Neural cell (in vitro differentiated cells): Measurements from ENCODE around the gene LCN10. TPM values are rescaled to one million over a fixed set of nuclear protein-coding genes. Genes with fewer than 3 reads are reported as not detected.

Experiments used
- H2AFZ ChIP-seq: fragments of 200-600, 300-800 bp; sonication (generic), shearing (Covaris generic); 2 replicates; pipeline ENCODE4 v1.6.0; 2014; ENCODE audit warnings: low read depth, mild to moderate bottlenecking, antibody characterized with exemption, low read length, moderate library complexity
- H3F3A ChIP-seq: fragments of 200-600 bp; shearing (Covaris generic); 2 replicates; pipeline ENCODE4 v1.6.1; 2016; ENCODE audit warnings: mild to moderate bottlenecking, moderate library complexity, mixed read lengths, antibody characterized with exemption, low read length; ENCODE audit not compliant: insufficient read depth, poor library complexity, severe bottlenecking
- H3K27ac ChIP-seq: fragments of 200-600, 300-800 bp; sonication (generic), shearing (Covaris generic); 2 replicates; pipeline ENCODE4 v1.5.1; 2014; ENCODE audit warnings: mild to moderate bottlenecking, low read length, moderate library complexity
- H3K27me3 ChIP-seq: fragments of 300-800, 200-600 bp; sonication (generic), shearing (Covaris generic); 2 replicates; pipeline ENCODE4 v1.6.0; 2014; ENCODE audit warnings: mild to moderate bottlenecking, low read depth, low read length, moderate library complexity; ENCODE audit not compliant: insufficient read depth
- H3K36me3 ChIP-seq: fragments of 300-800, 200-600 bp; sonication (generic), shearing (Covaris generic); 2 replicates; pipeline ENCODE4 v1.5.1; 2014; ENCODE audit warnings: mild to moderate bottlenecking, antibody characterized with exemption, low read length, moderate library complexity; ENCODE audit not compliant: insufficient read depth
- H3K4me2 ChIP-seq: fragments of 300-800, 200-600 bp; sonication (generic), shearing (Covaris generic); 2 replicates; pipeline ENCODE4 v1.6.0; 2014; ENCODE audit warnings: mild to moderate bottlenecking, low read length
- H3K4me3 ChIP-seq: fragments of 300-800, 200-600 bp; sonication (generic), shearing (Covaris generic); 2 replicates; pipeline ENCODE4 v1.5.1; 2014; ENCODE audit warnings: mild to moderate bottlenecking, low read length, moderate library complexity
- H3K79me2 ChIP-seq: fragments of 200-600 bp; shearing (Covaris generic); replicated peaks from 2 replicates; pipeline ENCODE4 v1.6.0; 2014; ENCODE audit warnings: mild to moderate bottlenecking, low read length, moderate library complexity; ENCODE audit not compliant: insufficient read depth
- H3K9ac ChIP-seq: fragments of 300-800, 200-600 bp; sonication (generic), shearing (Covaris generic); 2 replicates; pipeline ENCODE4 v1.6.1; 2016; ENCODE audit warnings: mild to moderate bottlenecking, low read length, mixed read lengths
- H3K9me2 ChIP-seq: fragments of 200-600 bp; shearing (Covaris generic); 2 replicates; pipeline ENCODE4 v1.6.1; 2016; ENCODE audit warnings: mild to moderate bottlenecking, low read length, mixed read lengths; ENCODE audit not compliant: insufficient read depth
- H3K9me3 ChIP-seq: fragments of 200-600, 300-800 bp; sonication (generic), shearing (Covaris generic); 2 replicates; pipeline ENCODE4 v1.6.1; 2016; ENCODE audit warnings: mild to moderate bottlenecking, mixed run types, low read length, moderate library complexity, mixed read lengths
- H4K20me1 ChIP-seq: fragments of 200-600 bp; shearing (Covaris generic); 2 replicates; pipeline ENCODE4 v1.6.1; 2016; ENCODE audit warnings: mild to moderate bottlenecking, mixed run types; ENCODE audit not compliant: insufficient read depth
- CTCF ChIP-seq: fragments of 450-650 bp; IDR thresholded peaks from 2 replicates; pipeline ENCODE4 v1.5.1; 2014; ENCODE audit warnings: antibody characterized with exemption, mild to moderate bottlenecking, moderate library complexity; ENCODE audit not compliant: poor library complexity, severe bottlenecking
- EP300 ChIP-seq: fragments of 450-650 bp; conservative IDR thresholded peaks from 2 replicates; pipeline ENCODE4 v1.6.1; 2014; ENCODE audit warnings: antibody characterized with exemption, mild to moderate bottlenecking, moderate library complexity; ENCODE audit not compliant: poor library complexity, severe bottlenecking
- EZH2 ChIP-seq: fragments of 200-600, 300-800 bp; shearing (Covaris generic), sonication (generic); IDR thresholded peaks from 2 replicates; pipeline ENCODE4 v1.6.1; 2014; ENCODE audit warnings: antibody characterized with exemption, low read length, borderline replicate concordance, mild to moderate bottlenecking; ENCODE audit not compliant: insufficient read depth, poor library complexity, severe bottlenecking
- MXI1 ChIP-seq: fragments of 450-650 bp; conservative IDR thresholded peaks from 2 replicates; pipeline ENCODE4 v1.6.1; 2014; ENCODE audit warnings: antibody characterized with exemption, mild to moderate bottlenecking; ENCODE audit not compliant: poor library complexity, severe bottlenecking
- POLR2AphosphoS5 ChIP-seq: IDR thresholded peaks from 2 replicates; pipeline ENCODE4 v1.6.1; 2012
- RAD21 ChIP-seq: fragments of 450-650 bp; conservative IDR thresholded peaks from 2 replicates; pipeline ENCODE4 v1.6.1; 2014; ENCODE audit warnings: antibody characterized with exemption, mild to moderate bottlenecking, moderate library complexity
- REST ChIP-seq: IDR thresholded peaks from 2 replicates; pipeline ENCODE4 v1.6.1; 2012; ENCODE audit warnings: borderline replicate concordance
- SMC3 ChIP-seq: fragments of 450-650 bp; conservative IDR thresholded peaks from 2 replicates; pipeline ENCODE4 v1.6.1; 2014; ENCODE audit warnings: antibody characterized with exemption, mild to moderate bottlenecking, moderate library complexity; ENCODE audit not compliant: poor library complexity
- TAF1 ChIP-seq: IDR thresholded peaks from 2 replicates; pipeline ENCODE4 v1.6.1; 2012; ENCODE audit warnings: low read depth
- polyA plus RNA-seq: library from polyadenylated mRNA; depleted of rRNA; stranded (reverse); fragments of >200 nt; gene quantifications from 2 replicates; pipeline ENCODE4 v1.2.3, GENCODE V29; 2014

The LCN10 gene
- polyA plus RNA-seq, 1 donor from 2014 or later, result not detected

GRCh38 chr9:136738960-136739359 lies 3.8 kb downstream of the LCN10 start:
- Histone ChIP-seq H3K27me3 (no peaks in the 10 kb centered on the region), H3K4me3 (no peak overlapping the region), H2AFZ (no peak overlapping the region), H3K9me3 (no peaks in the 10 kb centered on the region), H3K9me2 (no peaks in the 10 kb centered on the region), H3F3A (no peaks in the 10 kb centered on the region), H3K36me3 (no peaks in the 10 kb centered on the region), H3K4me2 (no peak overlapping the region), H3K79me2 (no peaks in the 10 kb centered on the region), H4K20me1 (no peaks in the 10 kb centered on the region), H3K27ac (no peak overlapping the region), H3K9ac (no peak overlapping the region)
- TF ChIP-seq RAD21 (no peak), MXI1 (no peak), TAF1 (no peak), CTCF (no peak), SMC3 (no peak), POLR2AphosphoS5 (no peak), EZH2 (no peak), EP300 (no peak), REST (no peak)

- no peak overlapping the region for H3K27ac ChIP-seq
- no peaks in the 10 kb centered on the region for H4K20me1 ChIP-seq
- no peaks in the 10 kb centered on the region for H3K27me3 ChIP-seq
- no peaks in the 10 kb centered on the region for H3K79me2 ChIP-seq
- H3K9me2 ChIP-seq, result no peaks in the 10 kb centered on the region
- TF ChIP-seq CTCF (no peak), MXI1 (no peak), RAD21 (no peak), EP300 (no peak), SMC3 (no peak), POLR2AphosphoS5 (no peak), TAF1 (no peak), EZH2 (no peak), REST (no peak)
- no peaks in the 10 kb centered on the region for H3F3A ChIP-seq
- H3K9me3 ChIP-seq, result no peaks in the 10 kb centered on the region
- no peaks in the 10 kb centered on the region for H3K36me3 ChIP-seq
- no peak overlapping the region for H2AFZ ChIP-seq
- no peak overlapping the region for H3K9ac ChIP-seq
- H3K4me3 ChIP-seq, result no peak overlapping the region
- H3K4me2 ChIP-seq, result no peak overlapping the region
Measured at GRCh38 chr9:136735812-136736480, 6.8 kb downstream of the LCN10 start.
